HepG2 (cell line): ENCODE results near the gene COA1. TPM values are rescaled to one million over a fixed set of nuclear protein-coding genes. Genes with fewer than 3 reads are reported as not detected.

Experiments used
- ATF3 ChIP-seq: sonication (generic); formaldehyde crosslinking; IDR thresholded peaks from 2 replicates; pipeline ENCODE4 v1.4.0; 2020; ENCODE audit warnings: missing genetic modification reagents
- CHCHD3 ChIP-seq: sonication (generic); formaldehyde crosslinking; IDR thresholded peaks from 2 replicates; pipeline ENCODE4 v1.8.0; 2022; ENCODE audit warnings: mild to moderate bottlenecking, missing genetic modification reagents, moderate library complexity
- RBM22 ChIP-seq: fragments of 200-400 bp; formaldehyde crosslinking; optimal IDR thresholded peaks from 2 replicates; pipeline ENCODE3; 2017; ENCODE audit warnings: mild to moderate bottlenecking, low read length, moderate library complexity
- SKI ChIP-seq: fragments of 450-650 bp; IDR thresholded peaks from one replicate; pipeline ENCODE4 v1.6.1; 2018; ENCODE audit warnings: mild to moderate bottlenecking; ENCODE audit not compliant: partially characterized antibody
- TEAD2 ChIP-seq: sonication (generic); formaldehyde crosslinking; IDR thresholded peaks from 2 replicates; pipeline ENCODE4 v1.9.0; 2021; ENCODE audit warnings: missing genetic modification reagents
- ZBTB40 ChIP-seq, 2 experiments: fragments of 450-650 bp in 1 of 2; sonication (generic) in 1 of 2; formaldehyde crosslinking in 1 of 2; IDR thresholded peaks; 2 replicates each; pipeline versions ENCODE4 v1.6.1 to v1.8.0; 2016 to 2022; ENCODE audit warnings: antibody characterized with exemption in 1 of 2, mild to moderate bottlenecking in 1 of 2, missing genetic modification reagents in 1 of 2
- ZNF432 ChIP-seq: sonication (generic); formaldehyde crosslinking; IDR thresholded peaks from 2 replicates; pipeline ENCODE4 v1.5.0; 2020; ENCODE audit warnings: missing genetic modification reagents, mild to moderate bottlenecking, borderline replicate concordance
- ZNF460 ChIP-seq: sonication (generic); formaldehyde crosslinking; IDR thresholded peaks from 2 replicates; pipeline ENCODE4 v1.5.1; 2020; ENCODE audit warnings: missing genetic modification reagents, mild to moderate bottlenecking, borderline replicate concordance
- ZNF572 ChIP-seq: sonication (generic); formaldehyde crosslinking; IDR thresholded peaks from 2 replicates; pipeline ENCODE4 v1.5.1; 2020; ENCODE audit warnings: mild to moderate bottlenecking, missing genetic modification reagents
- ZNF788 ChIP-seq: sonication (generic); formaldehyde crosslinking; IDR thresholded peaks from 2 replicates; pipeline ENCODE4 v1.5.0; 2020; ENCODE audit warnings: mild to moderate bottlenecking, missing genetic modification reagents, borderline replicate concordance
- ZNF839 ChIP-seq: sonication (generic); formaldehyde crosslinking; IDR thresholded peaks from 2 replicates; pipeline ENCODE4 v1.4.0; 2020; ENCODE audit warnings: missing genetic modification reagents, mild to moderate bottlenecking, borderline replicate concordance
- polyA plus RNA-seq, 8 experiments: library from polyadenylated mRNA; depleted of rRNA in 3 of 8; stranded (reverse) in 7 of 8; unstranded in 1 of 8; fragments of >200 nt; fragmentation: Illumina TruSeq in 4 of 8; extraction: Trizol in 4 of 8; gene quantifications; 2 replicates each; pipeline versions ENCODE4 v1.2.1 to v1.2.3, GENCODE V29; 2011 to 2016; ENCODE audit warnings: low read depth in 4 of 8, missing spikeins in 1 of 8, mixed read lengths in 1 of 8; ENCODE audit not compliant: insufficient read depth in 1 of 8
- total RNA-seq, 5 experiments: library from RNA; depleted of rRNA; stranded (reverse); fragments of >200 nt; fragmentation: Illumina TruSeq; extraction: Trizol; gene quantifications; 2 replicates each; pipeline ENCODE4 v1.2.3, GENCODE V29; 2016; ENCODE audit warnings: low read depth in 1 of 5
- TF ChIP-seq, protein P1 (sequence below): sonication (generic); formaldehyde crosslinking; IDR thresholded peaks from 2 replicates; pipeline ENCODE4 v1.9.0; 2021; ENCODE audit warnings: mild to moderate bottlenecking, missing genetic modification reagents

Gene COA1
- total and polyA plus RNA-seq, 2 of the 13 experiments (the other 11 are each of a cell fraction or from before 2014, with no cell fraction given), result 33.2 to 65.7 TPM

DNA sequence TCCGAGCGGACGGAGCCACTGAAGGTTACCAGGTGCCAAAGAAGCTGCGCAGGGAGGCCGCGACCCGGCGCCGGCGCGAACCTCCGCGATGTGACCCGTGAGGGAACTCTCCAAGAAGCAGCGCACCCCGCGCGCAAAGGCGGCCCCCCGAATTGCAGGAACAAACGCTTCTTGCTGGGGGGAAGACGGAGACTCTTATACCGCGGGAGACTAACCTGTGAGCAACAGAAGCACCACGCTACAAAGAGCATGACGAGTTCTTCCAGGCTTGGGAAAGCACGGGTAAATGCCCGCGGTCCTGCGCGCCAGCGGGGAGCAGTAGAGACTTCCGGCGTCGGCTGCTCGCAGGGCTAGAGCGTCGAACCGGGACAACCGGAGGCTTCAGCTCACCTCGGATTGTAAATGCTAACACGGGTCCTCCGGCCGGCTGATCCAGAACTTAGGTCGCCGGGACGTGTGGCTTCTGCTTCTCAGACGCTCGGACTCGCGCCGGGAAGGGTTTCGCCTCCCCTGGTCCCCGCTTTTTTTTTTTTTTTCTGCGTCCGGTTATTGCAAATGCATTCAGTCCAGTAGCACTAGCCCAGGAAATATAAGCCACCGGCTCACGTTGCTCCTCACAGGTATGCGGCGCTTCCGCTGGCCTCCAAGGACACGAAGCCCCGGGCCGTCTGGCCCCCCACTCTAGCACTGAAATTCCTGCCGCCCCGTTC is at the start of gene COA1 (continued):
- TF ChIP-seq ATF3 (CRISPR knock-in tag), result no peak; the same call in 1 of the 2 replicates
- peak; percentile 73; the same call in 1 of the 2 replicates for TF ChIP-seq ZNF788 (CRISPR knock-in tag)
- TF ChIP-seq ZNF432, result no peak
- TF ChIP-seq CHCHD3 (CRISPR knock-in tag), result peak; percentile 18; the same call in 1 of the 2 replicates
- no peak; the same call in 1 of the 2 replicates for TF ChIP-seq ZNF572 (CRISPR knock-in tag)
- TF ChIP-seq ZBTB40 (IDR thresholded peaks at IDR 0.05), result no peak
- peak; percentile 83 for TF ChIP-seq ZBTB40 (CRISPR knock-in tag; IDR thresholded peaks at IDR 0.05)
- TF ChIP-seq TEAD2, result no peak
- TF ChIP-seq SKI, result peak; percentile 10
- no peak for TF ChIP-seq ZNF460 (CRISPR knock-in tag)
- TF ChIP-seq ZNF839 (CRISPR knock-in tag), result no peak
- TF ChIP-seq, protein P1, sequence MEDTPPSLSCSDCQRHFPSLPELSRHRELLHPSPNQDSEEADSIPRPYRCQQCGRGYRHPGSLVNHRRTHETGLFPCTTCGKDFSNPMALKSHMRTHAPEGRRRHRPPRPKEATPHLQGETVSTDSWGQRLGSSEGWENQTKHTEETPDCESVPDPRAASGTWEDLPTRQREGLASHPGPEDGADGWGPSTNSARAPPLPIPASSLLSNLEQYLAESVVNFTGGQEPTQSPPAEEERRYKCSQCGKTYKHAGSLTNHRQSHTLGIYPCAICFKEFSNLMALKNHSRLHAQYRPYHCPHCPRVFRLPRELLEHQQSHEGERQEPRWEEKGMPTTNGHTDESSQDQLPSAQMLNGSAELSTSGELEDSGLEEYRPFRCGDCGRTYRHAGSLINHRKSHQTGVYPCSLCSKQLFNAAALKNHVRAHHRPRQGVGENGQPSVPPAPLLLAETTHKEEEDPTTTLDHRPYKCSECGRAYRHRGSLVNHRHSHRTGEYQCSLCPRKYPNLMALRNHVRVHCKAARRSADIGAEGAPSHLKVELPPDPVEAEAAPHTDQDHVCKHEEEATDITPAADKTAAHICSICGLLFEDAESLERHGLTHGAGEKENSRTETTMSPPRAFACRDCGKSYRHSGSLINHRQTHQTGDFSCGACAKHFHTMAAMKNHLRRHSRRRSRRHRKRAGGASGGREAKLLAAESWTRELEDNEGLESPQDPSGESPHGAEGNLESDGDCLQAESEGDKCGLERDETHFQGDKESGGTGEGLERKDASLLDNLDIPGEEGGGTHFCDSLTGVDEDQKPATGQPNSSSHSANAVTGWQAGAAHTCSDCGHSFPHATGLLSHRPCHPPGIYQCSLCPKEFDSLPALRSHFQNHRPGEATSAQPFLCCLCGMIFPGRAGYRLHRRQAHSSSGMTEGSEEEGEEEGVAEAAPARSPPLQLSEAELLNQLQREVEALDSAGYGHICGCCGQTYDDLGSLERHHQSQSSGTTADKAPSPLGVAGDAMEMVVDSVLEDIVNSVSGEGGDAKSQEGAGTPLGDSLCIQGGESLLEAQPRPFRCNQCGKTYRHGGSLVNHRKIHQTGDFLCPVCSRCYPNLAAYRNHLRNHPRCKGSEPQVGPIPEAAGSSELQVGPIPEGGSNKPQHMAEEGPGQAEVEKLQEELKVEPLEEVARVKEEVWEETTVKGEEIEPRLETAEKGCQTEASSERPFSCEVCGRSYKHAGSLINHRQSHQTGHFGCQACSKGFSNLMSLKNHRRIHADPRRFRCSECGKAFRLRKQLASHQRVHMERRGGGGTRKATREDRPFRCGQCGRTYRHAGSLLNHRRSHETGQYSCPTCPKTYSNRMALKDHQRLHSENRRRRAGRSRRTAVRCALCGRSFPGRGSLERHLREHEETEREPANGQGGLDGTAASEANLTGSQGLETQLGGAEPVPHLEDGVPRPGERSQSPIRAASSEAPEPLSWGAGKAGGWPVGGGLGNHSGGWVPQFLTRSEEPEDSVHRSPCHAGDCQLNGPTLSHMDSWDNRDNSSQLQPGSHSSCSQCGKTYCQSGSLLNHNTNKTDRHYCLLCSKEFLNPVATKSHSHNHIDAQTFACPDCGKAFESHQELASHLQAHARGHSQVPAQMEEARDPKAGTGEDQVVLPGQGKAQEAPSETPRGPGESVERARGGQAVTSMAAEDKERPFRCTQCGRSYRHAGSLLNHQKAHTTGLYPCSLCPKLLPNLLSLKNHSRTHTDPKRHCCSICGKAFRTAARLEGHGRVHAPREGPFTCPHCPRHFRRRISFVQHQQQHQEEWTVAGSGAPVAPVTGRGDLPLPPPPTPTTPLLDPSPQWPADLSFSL (CRISPR knock-in tag), result no peak
- TF ChIP-seq RBM22, result no peak
